Measurements from ENCODE around the gene ITPK1. TPM values are rescaled to one million over a fixed set of nuclear protein-coding genes. Genes with fewer than 3 reads are reported as not detected.

The ITPK1 gene
- total RNA-seq, 2 experiments from 2014 or later = 65.7 to 73.0 TPM

- ChIA-PET POLR2A (no interaction called here), CTCF (no interaction called here)
These were observed 125.0 kb downstream of the ITPK1 start for GRCh38 chr14:92990456-92991430.

- ChIA-PET POLR2A (no interaction called here), CTCF (no interaction called here)
These were observed 126.7 kb downstream of the ITPK1 start for GRCh38 chr14:92988786-92989755.

GRCh38 chr14:92987713-92988510 is 127.8 kb downstream of the ITPK1 start:
- ChIA-PET CTCF (no interaction called here), POLR2A (no interaction called here)

- POLR2A ChIA-PET = no interaction called here
- CTCF ChIA-PET = interaction anchor here (0.6 kb wide), 1 partner anchor 13 kb away, joined by 3 read pairs; no protein-coding TSS in a partner anchor
These were observed 128.6 kb downstream of the ITPK1 start for GRCh38 chr14:92987148-92987570.

- CTCF ChIA-PET = interaction anchor here (0.6 to 1.5 kb wide), 2 partner anchors 12 to 127 kb away, joined by 3 read pairs; no protein-coding TSS in a partner anchor
- POLR2A ChIA-PET = no interaction called here
These were observed 129.2 kb downstream of the ITPK1 start for GRCh38 chr14:92986254-92987147.

- CTCF ChIA-PET = interaction anchor here (1.5 kb wide), 1 partner anchor 128 kb away, joined by 3 read pairs; no protein-coding TSS in a partner anchor
- POLR2A ChIA-PET = no interaction called here
These were observed 130.2 kb downstream of the ITPK1 start for GRCh38 chr14:92985521-92985920.

- CTCF ChIA-PET = no interaction called here
- POLR2A ChIA-PET = no interaction called here
These were observed 130.8 kb downstream of the ITPK1 start for GRCh38 chr14:92984896-92985295.

GRCh38 chr14:92984082-92984788 is 131.5 kb downstream of the ITPK1 start:
- ChIA-PET POLR2A (no interaction called here), CTCF (no interaction called here)

GRCh38 chr14:92982956-92983355 is 132.8 kb downstream of the ITPK1 start:
- ChIA-PET CTCF (no interaction called here), POLR2A (no interaction called here)

GRCh38 chr14:92981726-92982125 is 134.0 kb downstream of the ITPK1 start:
- ChIA-PET POLR2A (no interaction called here), CTCF (no interaction called here)

GRCh38 chr14:92980866-92981265 is 134.9 kb downstream of the ITPK1 start:
- CTCF ChIA-PET = no interaction called here
- POLR2A ChIA-PET = no interaction called here

- CTCF ChIA-PET = no interaction called here
- POLR2A ChIA-PET = no interaction called here
These were observed 137.3 kb downstream of the ITPK1 start for GRCh38 chr14:92978229-92979021.

GRCh38 chr14:92976268-92976667 is 139.5 kb downstream of the ITPK1 start:
- ChIA-PET POLR2A (no interaction called here), CTCF (no interaction called here)

- ChIA-PET CTCF (interaction anchor here (1.0 kb wide), 1 partner anchor 12 kb away, joined by 3 read pairs; no protein-coding TSS in a partner anchor), POLR2A (no interaction called here)
These were observed 141.0 kb downstream of the ITPK1 start for GRCh38 chr14:92974541-92975345.

GRCh38 chr14:92973798-92974372 is 141.8 kb downstream of the ITPK1 start:
- CTCF ChIA-PET = interaction anchor here (1.0 kb wide), 1 partner anchor 13 kb away, joined by 3 read pairs; no protein-coding TSS in a partner anchor
- POLR2A ChIA-PET = no interaction called here

- ChIA-PET CTCF (no interaction called here), POLR2A (no interaction called here)
These were observed 142.4 kb downstream of the ITPK1 start for GRCh38 chr14:92973261-92973797.
